C1 segment of cervical spinal cord (tissue), 14 donors: Measurements from ENCODE around the gene ZDHHC15.
"Not testable (repeated sequence)": the region's sequence is repeated elsewhere in the genome, so short reads cannot be mapped to it uniquely, and the experiment has no call there.

Experiments
- DNase-seq, 14 donors: peaks; one replicate each; lab custom pipeline; 2025; lab: John Stamatoyannopoulos, UW

The ZDHHC15 gene, protein sequence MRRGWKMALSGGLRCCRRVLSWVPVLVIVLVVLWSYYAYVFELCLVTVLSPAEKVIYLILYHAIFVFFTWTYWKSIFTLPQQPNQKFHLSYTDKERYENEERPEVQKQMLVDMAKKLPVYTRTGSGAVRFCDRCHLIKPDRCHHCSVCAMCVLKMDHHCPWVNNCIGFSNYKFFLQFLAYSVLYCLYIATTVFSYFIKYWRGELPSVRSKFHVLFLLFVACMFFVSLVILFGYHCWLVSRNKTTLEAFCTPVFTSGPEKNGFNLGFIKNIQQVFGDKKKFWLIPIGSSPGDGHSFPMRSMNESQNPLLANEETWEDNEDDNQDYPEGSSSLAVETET

DNA sequence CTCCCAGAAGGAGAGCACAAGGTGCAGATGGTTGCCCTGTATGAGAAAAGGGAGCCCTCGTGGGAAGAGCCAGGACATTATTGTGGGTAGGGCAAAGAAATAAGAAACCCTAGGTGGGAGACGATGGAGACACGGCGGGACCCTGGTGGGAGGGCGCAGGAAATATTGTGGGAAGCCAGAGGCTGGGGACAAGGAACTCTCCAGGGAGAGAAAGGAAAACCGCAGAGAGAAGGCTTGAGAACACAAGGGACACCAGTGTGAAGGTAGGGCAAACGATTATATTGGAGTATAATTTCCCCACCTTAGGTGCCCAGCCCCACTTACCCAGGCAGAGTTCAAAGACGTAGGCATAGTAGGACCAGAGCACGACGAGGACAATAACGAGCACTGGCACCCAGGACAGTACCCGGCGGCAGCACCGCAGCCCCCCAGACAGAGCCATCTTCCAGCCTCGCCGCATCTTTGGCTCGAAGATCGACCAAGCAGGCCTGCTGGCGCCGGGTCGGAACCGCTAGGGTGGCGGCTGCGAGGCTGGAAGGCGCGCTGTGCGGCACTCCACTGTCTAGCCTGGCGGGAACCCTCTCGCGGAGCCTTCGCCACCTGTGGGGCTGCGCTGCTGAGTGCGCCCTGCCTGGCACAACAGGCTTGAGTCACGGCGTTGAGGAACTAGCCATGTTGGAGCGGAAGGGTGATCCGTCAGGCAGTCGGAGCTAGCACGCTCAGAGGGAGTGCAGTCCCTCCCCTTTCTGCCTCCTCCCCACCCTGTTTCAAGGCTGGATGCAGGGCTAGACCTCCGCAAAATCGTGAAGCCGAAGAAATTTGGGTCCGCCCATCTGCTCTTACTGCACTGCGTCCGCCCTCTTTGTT is at the start of gene ZDHHC15:
Gene ZDHHC15 (minus strand): TSS at position 473 of the 867 bp plus-strand sequence. CDS start 13 bp downstream, at position 460.
- DNase-seq, result peak in 13 of 14 donors; percentile 0 to 75 (median 30)

DNA sequence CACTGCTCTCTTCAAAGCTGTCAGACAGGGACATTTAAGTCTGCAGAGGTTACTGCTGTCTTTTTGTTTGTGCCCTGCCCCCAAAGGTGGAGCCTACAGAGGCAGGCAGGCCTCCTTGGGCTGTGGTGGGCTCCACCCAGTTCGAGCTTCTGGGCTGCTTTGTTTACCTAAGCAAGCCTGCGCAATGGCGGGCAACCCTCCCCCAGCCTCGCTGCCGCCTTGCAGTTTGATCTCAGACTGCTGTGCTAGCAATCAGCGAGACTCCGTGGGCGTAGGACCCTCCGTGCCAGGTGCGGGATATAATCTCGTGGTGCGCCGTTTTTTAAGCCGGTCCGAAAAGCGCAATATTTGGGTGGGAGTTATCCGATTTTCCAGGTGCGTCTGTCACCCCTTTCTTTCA is 37.7 kb upstream of the ZDHHC15 start:
- DNase-seq, result not testable (repeated sequence)

DNA sequence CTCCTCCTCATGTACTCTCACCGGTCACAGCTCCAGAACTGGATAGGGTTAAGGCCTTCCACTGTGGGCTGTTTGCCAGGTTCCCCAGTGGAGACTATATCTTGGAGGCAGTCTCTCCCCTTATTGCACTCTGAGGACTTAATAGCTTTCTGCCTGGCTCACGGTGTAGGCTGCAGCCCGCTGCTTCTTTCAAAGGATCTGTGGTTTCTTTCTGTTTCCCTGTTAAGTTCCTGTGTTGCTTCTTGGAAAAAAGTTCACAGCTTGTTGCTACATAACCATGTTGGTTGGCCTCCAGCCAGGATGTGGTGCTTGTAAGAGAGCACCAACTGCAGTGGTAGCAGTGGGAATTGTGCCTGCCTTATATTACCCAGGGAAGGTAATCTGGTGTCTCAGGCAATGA is 24.9 kb upstream of the ZDHHC15 start:
- DNase-seq, result no peak

DNA sequence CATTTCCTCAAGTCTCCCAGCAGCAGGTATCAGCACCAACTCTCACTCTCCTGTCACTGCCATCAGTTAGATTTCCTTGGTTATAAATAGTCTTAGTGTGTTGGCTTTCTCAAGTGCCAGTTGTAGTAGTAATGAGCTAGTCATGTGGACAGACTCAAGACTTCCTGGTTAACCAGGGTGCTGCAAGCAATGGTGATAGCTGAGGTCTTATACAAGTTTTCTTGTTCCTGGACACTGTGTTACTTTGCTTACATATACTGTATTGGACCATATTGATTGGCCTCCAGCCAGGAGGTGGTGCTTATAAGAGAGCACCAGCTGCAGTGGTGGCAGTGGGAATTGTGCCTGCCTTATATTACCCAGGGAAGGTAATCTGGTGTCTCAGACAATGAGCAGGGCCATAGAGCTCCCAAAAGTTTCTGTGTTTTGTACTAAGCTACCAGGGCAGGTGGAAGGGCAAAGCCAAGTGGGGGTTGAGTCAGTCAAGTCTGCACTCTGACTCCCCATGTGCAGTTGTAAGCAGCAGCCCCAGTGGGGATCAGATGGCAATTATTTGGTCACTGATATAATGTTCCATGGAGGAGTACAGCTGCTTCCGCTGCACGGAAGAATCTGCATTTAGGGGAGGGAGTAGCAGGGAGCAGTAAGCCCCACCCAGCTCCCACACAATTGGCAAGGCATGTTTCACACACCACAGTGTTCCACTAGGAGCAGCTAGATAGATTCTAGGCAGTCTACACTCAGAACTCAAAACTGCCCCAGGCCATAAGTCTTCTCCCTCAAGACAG is 24.1 kb upstream of the ZDHHC15 start:
- DNase-seq, result no peak

DNA sequence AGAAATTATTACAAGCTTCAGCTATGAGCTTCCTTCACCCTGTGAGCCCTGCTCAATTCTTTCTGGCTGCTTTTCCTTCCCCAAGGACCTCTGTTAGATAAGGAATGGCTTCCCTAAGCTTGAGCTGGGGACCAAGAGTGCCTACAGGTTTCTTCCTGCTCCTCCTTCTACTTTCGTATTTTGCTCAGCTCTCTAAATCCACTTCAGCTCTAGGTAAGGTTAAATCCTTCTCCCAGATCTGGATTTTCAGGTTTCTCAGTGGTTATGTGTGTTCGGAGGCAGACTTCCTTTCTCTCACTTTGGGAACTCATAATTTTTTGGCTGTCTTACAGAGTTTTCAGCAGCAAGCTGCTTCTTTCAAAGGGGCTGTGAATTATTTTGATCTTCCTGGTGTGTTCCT is 21.9 kb upstream of the ZDHHC15 start:
- DNase-seq, result no peak

DNA sequence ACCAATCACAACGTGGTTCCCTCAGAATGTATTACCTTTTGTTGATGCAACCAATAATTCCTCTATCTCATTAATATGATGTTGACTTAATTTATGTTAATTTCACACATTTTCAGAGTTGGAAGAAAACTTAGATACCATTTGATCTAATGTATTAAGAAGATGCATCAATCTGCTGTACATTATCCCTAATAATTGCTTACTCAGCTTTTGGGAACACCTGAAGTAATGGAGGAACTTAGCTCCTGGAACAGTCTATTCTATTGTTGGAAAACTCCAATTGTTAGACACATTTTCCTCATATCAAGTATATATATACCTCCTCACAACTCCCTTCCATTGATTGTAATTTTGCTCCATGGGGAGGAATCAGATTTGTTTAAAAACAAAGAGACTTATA is 38.9 kb downstream of the ZDHHC15 start:
- no peak for DNase-seq

DNA sequence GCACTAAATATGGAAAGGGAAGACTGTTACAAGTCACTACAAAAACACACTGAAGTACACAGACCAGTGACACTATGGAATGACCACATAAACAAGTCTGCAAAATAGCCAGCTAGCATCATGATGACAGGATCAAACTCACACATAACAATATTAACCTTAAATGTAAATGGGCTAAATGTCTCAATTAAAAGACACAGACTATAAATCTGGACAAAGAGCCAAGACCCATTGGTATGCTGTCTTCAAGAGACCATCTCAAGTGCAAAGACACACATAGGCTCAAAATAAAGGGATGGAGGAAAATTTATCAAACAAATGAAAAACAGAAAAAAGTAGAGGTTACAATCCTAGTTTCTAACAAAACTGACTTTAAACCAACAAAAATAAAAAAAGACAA is 61.1 kb downstream of the ZDHHC15 start:
- not testable (repeated sequence) for DNase-seq

DNA sequence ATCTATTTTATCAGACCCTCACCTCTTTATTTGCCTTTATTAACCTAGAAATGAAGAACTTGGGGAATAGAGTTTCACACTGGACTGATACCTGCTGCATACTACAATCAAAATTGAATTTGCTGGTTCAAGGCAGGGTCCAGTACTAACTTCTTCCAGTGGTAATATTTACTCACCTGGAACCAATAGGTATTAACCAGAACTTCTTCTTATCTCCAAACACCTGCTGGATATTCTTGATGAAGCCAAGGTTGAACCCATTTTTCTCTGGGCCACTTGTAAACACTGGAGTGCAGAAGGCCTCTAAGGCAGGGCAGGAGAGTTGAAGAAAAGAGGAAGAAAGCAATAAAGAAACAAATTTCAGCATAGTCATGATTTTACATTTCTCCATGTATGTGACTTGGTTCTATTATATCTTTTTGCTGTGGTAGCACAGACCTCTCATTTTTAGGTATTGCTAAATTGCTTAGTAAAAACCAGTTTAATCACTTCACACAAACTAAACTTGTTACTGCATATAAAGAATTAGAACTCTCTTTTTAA is 101.1 kb downstream of the ZDHHC15 start:
- no peak for DNase-seq

DNA sequence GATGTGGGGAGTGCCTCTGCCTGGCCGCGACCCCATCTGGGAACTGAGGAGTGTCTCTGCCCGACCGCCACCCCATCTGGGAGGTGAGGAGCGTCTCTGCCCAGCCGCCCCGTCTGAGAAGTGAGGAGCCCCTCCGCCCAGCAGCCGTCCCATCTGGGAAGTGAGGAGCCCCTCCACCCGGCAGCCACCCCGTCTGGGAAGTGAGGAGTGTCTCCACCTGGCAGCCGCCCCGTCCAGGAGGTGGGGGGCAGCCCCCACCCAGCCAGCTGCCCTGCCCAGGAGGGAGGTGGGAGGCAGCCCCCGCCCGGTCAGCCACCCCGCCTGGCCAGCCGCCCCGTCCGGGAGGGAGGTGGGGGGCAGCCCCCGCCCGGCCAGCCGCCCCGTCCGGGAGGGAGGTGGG is 115.7 kb downstream of the ZDHHC15 start:
- not testable (repeated sequence) for DNase-seq

DNA sequence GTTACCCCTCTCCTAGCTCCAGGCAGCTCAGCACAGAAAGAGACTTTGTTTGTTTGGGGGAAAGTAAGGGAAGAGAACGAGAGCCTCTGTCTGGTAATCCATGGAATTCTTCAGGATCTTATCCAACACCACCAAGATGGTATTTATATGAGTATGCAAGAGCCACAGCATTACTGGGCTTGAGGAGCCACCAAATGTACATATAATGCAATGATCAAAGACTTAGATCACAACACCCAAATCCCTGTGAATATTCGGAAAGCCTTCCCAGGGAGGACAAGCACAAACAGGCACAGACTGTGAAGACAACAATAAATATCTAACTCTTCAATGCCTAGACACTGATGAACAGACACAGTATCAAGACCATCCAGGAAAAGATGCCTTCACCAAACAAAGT is 132.4 kb downstream of the ZDHHC15 start:
- no peak for DNase-seq

DNA sequence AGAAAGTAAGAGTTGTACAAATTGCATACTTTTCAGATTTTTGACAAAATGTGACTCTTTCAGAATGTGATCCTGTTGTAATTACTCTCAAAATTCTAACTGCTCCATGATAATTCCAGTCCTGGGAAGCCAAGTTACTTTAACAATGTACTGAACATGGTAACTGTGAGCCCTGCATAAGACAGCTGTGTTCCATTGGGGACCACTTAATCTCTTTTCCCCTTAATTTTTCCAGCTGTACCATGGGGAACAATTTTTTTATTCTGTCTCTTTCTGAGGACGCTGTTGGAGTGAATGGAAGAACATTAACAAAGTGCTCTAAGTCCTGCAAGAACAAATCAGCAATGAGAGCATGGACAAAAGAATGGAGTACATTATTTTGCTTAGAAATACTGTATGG is 153.1 kb downstream of the ZDHHC15 start:
- DNase-seq, result no peak

DNA sequence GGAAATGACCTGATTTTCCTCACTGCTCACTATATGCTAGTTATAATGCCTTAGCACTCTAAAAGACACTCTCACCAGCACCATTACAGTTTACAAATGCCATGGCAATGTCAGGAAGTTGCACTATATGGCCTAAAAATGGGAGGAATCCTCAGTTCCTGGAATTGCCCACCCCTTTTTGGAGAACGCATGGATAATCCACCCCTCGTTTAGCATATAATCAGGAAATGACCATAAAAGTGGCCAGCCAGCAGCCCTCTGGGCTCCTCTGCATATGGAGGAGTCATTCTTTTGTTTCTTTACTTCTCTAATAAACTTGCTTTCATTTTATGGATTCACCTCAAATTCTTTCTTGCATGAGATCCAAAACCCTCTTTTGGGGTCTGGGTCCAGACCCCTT is 156.0 kb downstream of the ZDHHC15 start:
- no peak for DNase-seq

DNA sequence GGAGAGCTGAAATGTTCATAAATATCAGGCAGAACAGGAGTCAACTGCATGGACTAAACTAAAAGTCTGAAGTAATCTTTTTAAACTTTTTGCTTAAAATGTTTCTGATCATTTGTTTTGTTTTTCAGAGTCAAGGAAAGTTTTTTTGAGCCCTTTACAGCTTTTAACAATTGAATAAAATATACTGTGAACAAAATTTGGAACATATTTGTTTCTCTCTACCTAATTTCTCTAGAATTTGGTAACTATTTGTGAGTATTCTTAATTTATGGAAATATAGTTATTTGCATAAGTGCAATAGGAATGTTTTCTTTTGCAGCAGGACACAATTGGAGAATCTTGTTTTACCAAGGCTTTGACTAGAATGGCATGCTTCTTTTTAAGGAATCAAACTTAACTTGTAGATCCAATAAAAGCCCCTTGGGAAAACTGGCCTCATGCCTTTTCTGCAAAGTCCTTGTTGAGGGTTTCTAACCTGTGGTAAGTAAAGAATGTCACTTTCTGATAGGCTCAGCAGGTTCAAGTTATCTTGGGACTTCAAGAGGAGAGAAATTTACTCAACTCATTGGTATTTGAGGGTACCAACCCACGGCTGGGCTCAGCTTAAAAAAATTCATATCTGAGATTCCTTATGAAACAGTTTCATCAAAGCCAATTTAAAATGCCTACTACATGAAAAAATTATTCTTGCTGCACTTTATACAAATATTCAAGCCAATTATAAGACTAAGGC is 157.4 kb downstream of the ZDHHC15 start:
- no peak for DNase-seq

DNA sequence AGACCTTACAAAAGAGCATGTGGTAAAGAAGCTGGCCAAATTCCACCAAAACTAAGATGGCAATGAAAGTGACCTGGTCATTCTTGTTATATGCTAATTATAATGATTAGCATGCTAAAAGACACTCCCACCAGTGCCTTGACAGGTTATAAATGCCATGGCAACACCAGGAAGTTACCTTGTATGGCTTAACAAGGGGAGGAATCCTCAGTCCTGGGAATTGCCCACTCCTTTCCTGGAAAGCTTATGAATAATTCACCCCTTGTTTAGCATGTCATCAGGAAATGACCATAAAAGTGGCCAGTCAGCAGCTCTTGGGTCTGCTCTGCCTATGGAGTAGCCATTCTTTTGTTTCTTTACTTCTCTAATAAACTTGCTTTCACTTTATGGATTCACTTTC is 161.0 kb downstream of the ZDHHC15 start:
- DNase-seq, result no peak

DNA sequence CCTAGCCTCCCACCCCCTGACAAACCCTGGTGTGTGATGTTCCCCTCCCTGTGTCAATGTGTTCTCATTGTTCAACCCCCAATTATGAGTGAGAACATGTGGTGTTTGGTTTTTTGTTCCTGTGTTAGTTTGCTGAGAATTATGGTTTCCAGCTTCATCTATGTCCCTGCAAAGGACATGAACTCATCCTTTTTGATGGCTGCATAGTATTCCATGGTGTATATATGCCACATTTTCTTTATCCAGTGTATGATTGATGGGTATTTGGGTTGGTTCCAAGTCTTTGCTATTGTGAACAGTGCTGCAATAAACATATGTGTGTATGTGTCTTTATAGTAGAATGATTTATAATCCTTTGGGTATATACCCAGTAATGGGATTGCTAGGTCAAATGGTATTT is 174.2 kb downstream of the ZDHHC15 start:
- DNase-seq, result not testable (repeated sequence)

DNA sequence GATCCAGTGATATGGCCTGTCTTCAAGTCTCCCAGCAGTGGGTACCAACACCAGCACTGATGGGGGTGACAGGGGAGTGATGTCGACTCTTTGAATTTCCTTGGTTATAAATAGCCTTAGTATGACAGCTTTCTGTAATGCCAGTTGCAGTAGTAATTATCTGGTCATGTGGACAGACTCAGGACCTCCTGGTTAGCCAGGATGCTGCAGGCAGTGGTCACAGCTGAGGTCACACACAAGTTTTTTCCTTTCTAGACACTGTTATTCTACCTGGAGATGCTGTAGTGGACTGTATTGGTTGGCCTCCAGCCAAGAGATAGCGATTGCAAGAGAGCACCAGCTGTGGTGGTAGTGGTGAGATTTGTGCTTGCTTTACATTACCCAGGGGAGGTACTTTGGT is 185.3 kb downstream of the ZDHHC15 start:
- DNase-seq, result no peak

DNA sequence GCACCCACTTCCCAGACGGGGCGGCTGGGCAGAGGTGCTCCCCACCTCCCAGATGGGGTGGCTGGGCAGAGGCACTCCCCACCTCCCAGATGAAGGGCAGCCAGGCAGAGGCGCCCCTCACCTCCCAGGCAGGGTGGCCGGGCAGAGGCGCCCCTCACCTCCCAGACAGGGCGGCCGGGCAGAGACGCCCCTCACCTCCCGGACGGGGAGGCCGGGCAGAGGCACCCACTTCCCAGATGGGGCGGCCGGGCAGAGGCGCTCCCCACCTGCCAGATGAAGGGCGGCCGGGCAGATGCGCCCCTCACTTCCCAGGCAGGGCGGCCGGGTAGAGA is 187.7 kb downstream of the ZDHHC15 start:
- no peak for DNase-seq

DNA sequence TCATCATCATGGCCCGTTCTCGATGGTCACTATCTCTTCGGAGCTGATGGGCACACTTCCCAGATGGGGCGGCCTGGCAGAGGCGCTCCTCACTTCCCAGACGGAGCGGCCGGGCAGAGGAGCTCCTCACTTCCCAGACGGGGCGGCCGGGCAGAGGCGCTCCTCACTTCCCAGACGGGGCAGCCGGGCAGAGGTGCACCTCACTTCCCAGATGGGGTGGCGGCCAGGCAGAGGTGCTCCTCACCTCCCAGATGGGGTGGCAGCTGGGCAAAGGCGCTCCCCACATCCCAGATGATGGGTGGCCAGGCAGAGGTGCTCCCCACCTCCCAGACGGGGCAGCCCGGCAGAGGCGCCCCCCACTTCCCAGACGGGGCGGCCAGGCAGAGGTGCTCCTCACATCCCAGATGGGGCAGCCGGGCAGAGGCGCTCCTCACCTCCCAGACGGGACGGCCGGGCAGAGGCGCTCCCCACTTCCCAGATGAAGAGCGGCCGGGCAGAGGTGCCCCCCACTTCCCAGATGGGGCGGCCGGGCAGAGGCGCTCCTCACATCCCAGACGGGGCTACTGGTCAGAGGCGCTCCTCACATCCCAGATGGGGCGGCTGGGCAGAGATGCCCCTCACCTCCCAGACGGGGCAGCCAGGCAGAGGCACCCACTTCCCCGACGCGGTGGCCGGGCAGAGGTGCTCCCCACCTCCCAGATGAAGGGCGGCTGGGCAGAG is 188.3 kb downstream of the ZDHHC15 start:
- not testable (repeated sequence) for DNase-seq

DNA sequence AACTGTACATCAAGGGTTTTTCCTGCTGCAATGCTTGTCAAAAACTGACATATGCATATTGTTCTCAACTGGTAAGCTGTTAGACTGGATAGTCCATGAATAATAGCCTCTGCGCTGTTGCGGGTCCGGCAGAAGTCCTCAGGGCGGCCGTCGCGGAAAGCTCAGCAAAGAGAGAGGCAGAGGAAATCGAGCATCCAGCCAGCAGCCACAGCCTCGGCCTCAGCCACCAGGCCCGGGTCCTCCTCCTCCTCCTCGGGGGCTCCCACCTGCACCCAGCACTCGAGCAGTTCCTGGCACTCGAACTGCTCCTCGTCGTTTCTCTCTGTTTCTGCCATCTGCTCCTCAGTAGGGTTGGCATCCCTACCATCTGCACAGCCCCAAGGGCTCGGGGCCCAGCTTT is 195.2 kb downstream of the ZDHHC15 start:
- DNase-seq, result no peak
